Body of pancreas (tissue), 4 donors: Measurements from ENCODE around the gene SRPK2. TPM values are rescaled to one million over a fixed set of nuclear protein-coding genes. Genes with fewer than 3 reads are reported as not detected.

Source experiments
- ATAC-seq: fragments of 150-250 bp; one replicate; pipeline ENCODE4 v1.9.1; 2016
- DNase-seq, 4 donors: peaks; one replicate each; pipeline ENCODE4 v3.0.0-alpha.2; 2019
- H3K27ac ChIP-seq, 4 donors: fragments of 200-600 bp; sonication (generic); 1 replicate in 3 of 4; 2 replicates in 1 of 4; pipeline versions ENCODE4 v1.5.1 to v1.6.1; 2016 to 2019; ENCODE audit warnings: mild to moderate bottlenecking in 1 of 4, mixed read lengths in 1 of 4, moderate library complexity in 1 of 4
- H3K27me3 ChIP-seq, 2 donors: fragments of 200-600 bp; sonication (generic); one replicate each; pipeline ENCODE4 v1.6.0; 2016; ENCODE audit warnings: mild to moderate bottlenecking in 1 of 2
- H3K36me3 ChIP-seq, 2 donors: fragments of 200-600 bp; sonication (generic); replicated peaks in 1 of 2; 2 replicates each; pipeline ENCODE4 v1.5.1; 2016; ENCODE audit warnings: low read depth in 2 of 2; ENCODE audit not compliant: insufficient read depth in 1 of 2
- H3K4me1 ChIP-seq: fragments of 200-600 bp; sonication (generic); one replicate; pipeline ENCODE4 v1.6.0; 2016
- H3K4me3 ChIP-seq, 2 donors: fragments of 200-600 bp; sonication (generic); 1 replicate in 1 of 2; 2 replicates in 1 of 2; pipeline ENCODE4 v1.5.1; 2016 to 2019
- H3K9me3 ChIP-seq, 3 donors: fragments of 200-600 bp; sonication (generic); 1 replicate in 2 of 3; 2 replicates in 1 of 3; pipeline ENCODE4 v1.5.1; 2016
- CTCF ChIP-seq, 7 experiments: fragments of 450-650 bp in 4 of 7; fragments of 200-600 bp in 3 of 7; sonication (generic) in 3 of 7; IDR thresholded peaks; one replicate each; pipeline ENCODE4 v1.5.1; 2016 to 2019; ENCODE audit warnings: antibody characterized with exemption in 7 of 7
- POLR2A ChIP-seq, 3 donors: fragments of 450-650 bp; IDR thresholded peaks; one replicate each; pipeline ENCODE4 v1.6.1; 2016; ENCODE audit warnings: antibody characterized with exemption in 3 of 3, mild to moderate bottlenecking in 2 of 3
- WGBS, 2 donors: methylation state at CpG; one replicate each; pipeline ENCODE4 v1.1.5; 2017; 5-methylcytosine and 5-hydroxymethylcytosine counted together
- intact Hi-C: fragments of 100-400 bp; cut with DNase I; formaldehyde crosslinking; loops from one replicate; pipeline ENCODE4 v1.15.1; 2023
- total RNA-seq, 2 donors: library from RNA; depleted of rRNA; stranded (reverse); fragments of >200 nt; gene quantifications; one replicate each; pipeline ENCODE4 v1.1.0, GENCODE V29; 2016

The SRPK2 gene
- total RNA-seq, 2 donors from 2014 or later, result 23.4 to 31.1 TPM

- Histone ChIP-seq H3K27ac (peak overlapping the region; percentile 41 to 72 (median 70)), H3K36me3 (no peaks in the 10 kb centered on the region), H3K4me3 (peak overlapping the region in 1 of 2 donors; percentile 2), H3K9me3 (no peaks in the 10 kb centered on the region), H3K4me1 (peaks cover 24% of the 10 kb centered on the region), H3K27me3 (no peaks in the 10 kb centered on the region)
- intact Hi-C loops, result no loop called here
- TF ChIP-seq CTCF (IDR thresholded peaks at IDR 0.05) (no peak), POLR2A (IDR thresholded peaks at IDR 0.05) (peak in 2 of 3 donors; percentile 51 to 54)
- DNase-seq, result peak in 2 of 4 donors; percentile 15 to 24
- WGBS, 2 donors, result 2 to 6% methylated on average over 6 of the region's 6 CpGs
- ATAC-seq, result peak; percentile 87
Observed at GRCh38 chr7:105268511-105269392, 120.0 kb downstream of the SRPK2 start.

- H3K4me3 ChIP-seq, result no peak overlapping the region
- ATAC-seq (peak; percentile 35), DNase-seq (no peak)
- peak overlapping the region in 3 of 4 donors; percentile 68 to 72 (median 71) for H3K27ac ChIP-seq
- no peaks in the 10 kb centered on the region for H3K9me3 ChIP-seq
- no peaks in the 10 kb centered on the region for H3K36me3 ChIP-seq
- no peaks in the 10 kb centered on the region for H3K27me3 ChIP-seq
- WGBS, 2 donors, result 22 to 26% methylated on average over 1 of the region's 1 CpG
- H3K4me1 ChIP-seq, result peaks cover 24% of the 10 kb centered on the region
- TF ChIP-seq POLR2A (IDR thresholded peaks at IDR 0.05) (no peak), CTCF (IDR thresholded peaks at IDR 0.05) (peak in 3 of 7 experiments; percentile 11 to 21 (median 15))
- intact Hi-C loops, result no loop called here
Observed at GRCh38 chr7:105268056-105268455, 120.7 kb downstream of the SRPK2 start.

GRCh38 chr7:105267244-105267643 lies 121.5 kb downstream of the SRPK2 start:
- no peaks in the 10 kb centered on the region for H3K27me3 ChIP-seq
- intact Hi-C loops, result no loop called here
- 59 to 61% methylated on average over 1 of the region's 1 CpG for WGBS, 2 donors
- ATAC-seq (no peak), DNase-seq (no peak)
- H3K4me1 ChIP-seq, result peaks cover 24% of the 10 kb centered on the region
- H3K36me3 ChIP-seq, result no peaks in the 10 kb centered on the region
- no peak for TF ChIP-seq CTCF (IDR thresholded peaks at IDR 0.05)
- TF ChIP-seq POLR2A (IDR thresholded peaks at IDR 0.05), result no peak
- H3K9me3 ChIP-seq, result no peaks in the 10 kb centered on the region
- H3K27ac ChIP-seq, result peak overlapping the region in 1 of 4 donors; percentile 71
- no peak overlapping the region for H3K4me3 ChIP-seq

GRCh38 chr7:105264707-105265106 lies 124.0 kb downstream of the SRPK2 start:
- ATAC-seq, result no peak
- Histone ChIP-seq H3K9me3 (no peaks in the 10 kb centered on the region), H3K4me1 (peaks cover 20% of the 10 kb centered on the region), H3K36me3 (no peaks in the 10 kb centered on the region), H3K27me3 (no peaks in the 10 kb centered on the region), H3K27ac (no peak overlapping the region), H3K4me3 (no peak overlapping the region)
- TF ChIP-seq CTCF (IDR thresholded peaks at IDR 0.05), result no peak
- TF ChIP-seq POLR2A (IDR thresholded peaks at IDR 0.05), result no peak
- 67 to 79% methylated on average over 1 of the region's 1 CpG for WGBS, 2 donors
- intact Hi-C loops, result no loop called here
- DNase-seq, result no peak
